Lung (tissue), 12 donors: ENCODE measurements around the gene GALNT10. TPM values are rescaled to one million over a fixed set of nuclear protein-coding genes. Genes with fewer than 3 reads are reported as not detected.

Experiments
- ATAC-seq: fragments of 200-7000 bp; cut with Tn5 transposase; one replicate; pipeline ENCODE4 v1.9.1; 2020; ENCODE audit warnings: moderate number of reproducible peaks; ENCODE audit not compliant: insufficient read depth, low FRiP score
- DNase-seq, 3 donors: peaks; one replicate each; pipeline ENCODE4 v3.0.0-alpha.2; 2013 to 2017
- H3K27ac ChIP-seq, 2 donors: one replicate each; pipeline ENCODE4 v1.5.1; 2013; ENCODE audit warnings: mild to moderate bottlenecking in 2 of 2, moderate library complexity in 2 of 2, control low read depth in 1 of 2, inconsistent platforms in 1 of 2, low read depth in 1 of 2, low read length in 1 of 2
- H3K27me3 ChIP-seq, 3 donors: one replicate each; pipeline ENCODE4 v1.5.1; 2013; ENCODE audit warnings: low read length in 2 of 3; ENCODE audit not compliant: control insufficient read depth in 3 of 3, insufficient read depth in 3 of 3
- H3K36me3 ChIP-seq, 4 donors: one replicate each; pipeline ENCODE4 v1.5.1; 2013; ENCODE audit warnings: low read length in 4 of 4, mild to moderate bottlenecking in 1 of 4, moderate library complexity in 1 of 4; ENCODE audit not compliant: control insufficient read depth in 4 of 4, insufficient read depth in 4 of 4
- H3K4me1 ChIP-seq, 5 donors: one replicate each; pipeline ENCODE4 v1.5.1; 2013; ENCODE audit warnings: low read length in 5 of 5, mild to moderate bottlenecking in 2 of 5, moderate library complexity in 1 of 5; ENCODE audit not compliant: control insufficient read depth in 5 of 5, insufficient read depth in 5 of 5
- H3K4me3 ChIP-seq: one replicate; pipeline ENCODE4 v1.5.1; 2013; ENCODE audit warnings: mild to moderate bottlenecking, control low read depth, moderate library complexity
- H3K9ac ChIP-seq, 2 donors: one replicate each; pipeline ENCODE4 v1.5.1; 2013; ENCODE audit warnings: low read length in 2 of 2, control low read depth in 1 of 2; ENCODE audit not compliant: insufficient read depth in 1 of 2
- H3K9me3 ChIP-seq, 4 donors: one replicate each; pipeline ENCODE4 v1.5.1; 2013; ENCODE audit warnings: low read length in 3 of 4, mild to moderate bottlenecking in 1 of 4, moderate library complexity in 1 of 4; ENCODE audit not compliant: control insufficient read depth in 4 of 4, insufficient read depth in 3 of 4
- WGBS, 2 donors: extraction: QIAGEN DNeasy Blood & Tissue Kit; methylation state at CpG; one replicate each; pipeline ENCODE4 v1.1.7; 2013; 5-methylcytosine and 5-hydroxymethylcytosine counted together
- polyA plus RNA-seq, 2 donors: library from polyadenylated mRNA; stranded (reverse); fragments of 200-250 nt; gene quantifications; one replicate each; pipeline ENCODE4 v1.2.1, GENCODE V29; 2013
- total RNA-seq, 2 donors: library from RNA; depleted of rRNA in 1 of 2; stranded (reverse); fragments of >200 nt in 1 of 2; gene quantifications; one replicate each; pipeline ENCODE4 v1.2.1, GENCODE V29; 2014 to 2021
- TF ChIP-seq, protein P1 (sequence below): IDR thresholded peaks from 2 replicates; pipeline ENCODE4 v1.5.1; 2012; ENCODE audit warnings: mild to moderate bottlenecking; ENCODE audit errors: control extremely low read depth, extremely low read depth
- donor health status: control.
- donor health status: control.
- donor health status: Bipolar disorder and iron deficiency.
- donor health status: healthy.
- donor health status: DM: yes; HTN: yes; CAD: no.

The GALNT10 gene
- total and polyA plus RNA-seq, 4 donors = 9.0 to 70.2 (median 22.0) TPM

DNA sequence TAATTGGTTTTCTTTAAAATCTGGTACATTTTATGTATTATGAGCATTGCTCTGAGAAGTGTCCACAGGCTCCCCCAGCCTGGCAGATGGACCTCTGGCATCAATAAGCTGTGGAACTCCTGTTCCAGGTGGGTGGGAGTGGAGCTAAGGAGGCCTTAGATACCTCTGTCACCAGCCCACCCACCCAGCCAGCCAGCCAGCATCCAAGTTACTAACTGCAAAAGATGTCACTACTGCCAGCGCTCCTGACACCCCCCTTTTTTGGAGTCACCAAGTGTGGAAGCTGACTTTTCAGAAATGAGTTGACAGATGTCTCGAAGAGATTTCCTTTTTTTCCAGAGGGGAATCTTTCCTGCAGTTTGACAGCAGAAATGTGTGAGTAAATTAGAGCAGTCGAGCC, 111.2 kb downstream of the GALNT10 start:
- no peak overlapping the region for H3K4me3 ChIP-seq
- 71% methylated on average over 3 of the region's 3 CpGs for WGBS, 2 donors
- peak overlapping the region in 1 of 2 donors; percentile 4 for H3K27ac ChIP-seq
- no peak overlapping the region for H3K9ac ChIP-seq
- peaks cover 0 to 11% (median 2%) of the 10 kb centered on the region in 4 donors for H3K36me3 ChIP-seq
- ATAC-seq (no peak), DNase-seq (no peak)
- H3K4me1 ChIP-seq = peaks cover 0 to 16% (median 0%) of the 10 kb centered on the region in 5 donors
- H3K9me3 ChIP-seq = peaks cover 0 to 3% (median 0%) of the 10 kb centered on the region in 4 donors
- no peaks in the 10 kb centered on the region for H3K27me3 ChIP-seq
- TF ChIP-seq, protein P1, sequence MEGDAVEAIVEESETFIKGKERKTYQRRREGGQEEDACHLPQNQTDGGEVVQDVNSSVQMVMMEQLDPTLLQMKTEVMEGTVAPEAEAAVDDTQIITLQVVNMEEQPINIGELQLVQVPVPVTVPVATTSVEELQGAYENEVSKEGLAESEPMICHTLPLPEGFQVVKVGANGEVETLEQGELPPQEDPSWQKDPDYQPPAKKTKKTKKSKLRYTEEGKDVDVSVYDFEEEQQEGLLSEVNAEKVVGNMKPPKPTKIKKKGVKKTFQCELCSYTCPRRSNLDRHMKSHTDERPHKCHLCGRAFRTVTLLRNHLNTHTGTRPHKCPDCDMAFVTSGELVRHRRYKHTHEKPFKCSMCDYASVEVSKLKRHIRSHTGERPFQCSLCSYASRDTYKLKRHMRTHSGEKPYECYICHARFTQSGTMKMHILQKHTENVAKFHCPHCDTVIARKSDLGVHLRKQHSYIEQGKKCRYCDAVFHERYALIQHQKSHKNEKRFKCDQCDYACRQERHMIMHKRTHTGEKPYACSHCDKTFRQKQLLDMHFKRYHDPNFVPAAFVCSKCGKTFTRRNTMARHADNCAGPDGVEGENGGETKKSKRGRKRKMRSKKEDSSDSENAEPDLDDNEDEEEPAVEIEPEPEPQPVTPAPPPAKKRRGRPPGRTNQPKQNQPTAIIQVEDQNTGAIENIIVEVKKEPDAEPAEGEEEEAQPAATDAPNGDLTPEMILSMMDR = no peak

DNA sequence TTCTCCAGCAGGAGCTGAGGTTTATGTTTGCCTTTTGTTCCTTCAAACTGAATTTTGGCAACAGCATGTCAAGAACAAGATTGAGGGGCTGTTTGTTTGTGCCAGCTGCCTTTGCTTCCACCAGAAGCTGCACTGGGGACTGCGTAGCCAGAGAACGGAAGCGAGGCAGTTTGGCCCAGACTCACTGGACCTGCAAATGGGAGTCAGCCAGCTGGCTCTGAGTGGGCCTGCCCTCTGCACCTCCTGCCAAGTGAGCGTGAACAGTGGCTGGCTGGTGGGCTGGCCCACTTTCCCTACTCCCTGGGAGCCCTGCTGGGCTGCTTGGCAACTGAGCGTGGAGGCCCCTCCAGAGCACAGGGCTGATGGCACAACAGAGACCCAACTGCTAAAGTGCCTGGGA, 111.6 kb downstream of the GALNT10 start:
- TF ChIP-seq, protein P1 = no peak

DNA sequence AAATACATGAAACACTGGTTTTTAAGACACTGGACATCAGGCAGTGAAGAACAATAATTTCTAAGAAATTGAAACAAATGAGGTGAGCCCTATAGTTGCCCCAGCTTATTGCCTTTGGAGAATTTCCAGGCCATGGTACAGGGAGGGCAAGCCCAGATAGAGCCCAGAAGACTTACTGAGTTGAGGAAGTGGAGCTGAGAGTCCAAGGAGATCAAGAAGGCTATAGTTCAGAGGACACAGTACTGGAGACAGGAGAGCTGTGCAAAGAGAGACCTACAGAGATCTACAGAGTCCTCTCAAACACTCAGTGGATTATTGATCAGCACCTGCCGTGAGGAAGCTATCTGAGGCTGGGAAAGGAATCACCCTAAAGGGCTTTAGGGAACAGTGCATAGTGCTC, 112.6 kb downstream of the GALNT10 start:
- H3K27me3 ChIP-seq = no peaks in the 10 kb centered on the region
- H3K4me3 ChIP-seq = no peak overlapping the region
- DNase-seq (no peak), ATAC-seq (no peak)
- no peak overlapping the region for H3K27ac ChIP-seq
- H3K4me1 ChIP-seq = peaks cover 0 to 16% (median 0%) of the 10 kb centered on the region in 5 donors
- 100% methylated on average over 1 of the region's 1 CpG for WGBS, 2 donors
- no peak overlapping the region for H3K9ac ChIP-seq
- H3K36me3 ChIP-seq = peaks cover 0 to 11% (median under 1%) of the 10 kb centered on the region in 4 donors
- H3K9me3 ChIP-seq = peaks cover 0 to 3% (median 0%) of the 10 kb centered on the region in 4 donors
- TF ChIP-seq, protein P1 = no peak

More for the DNA sequence above, 111.6 kb downstream of the GALNT10 start:
- WGBS, 2 donors = 69 to 77% methylated on average over 5 of the region's 5 CpGs
- H3K4me1 ChIP-seq = peaks cover 0 to 16% (median 0%) of the 10 kb centered on the region in 5 donors
- H3K27ac ChIP-seq = no peak overlapping the region
- peaks cover 0 to 11% (median 2%) of the 10 kb centered on the region in 4 donors for H3K36me3 ChIP-seq
- no peak overlapping the region for H3K4me3 ChIP-seq
- DNase-seq = peak; percentile 89 to 94 (median 93)
- H3K9me3 ChIP-seq = peaks cover 0 to 3% (median 0%) of the 10 kb centered on the region in 4 donors
- H3K9ac ChIP-seq = no peak overlapping the region
- no peak for ATAC-seq
- no peaks in the 10 kb centered on the region for H3K27me3 ChIP-seq
